Effector memory CD4-positive, alpha-beta T cell (primary cell): ENCODE data around the gene FNBP1L.

ENCODE experiments used
- DNase-seq, 3 donors: peaks; one replicate each; pipeline ENCODE4 v3.0.0-alpha.2; 2020
- H3K27ac ChIP-seq: 2 replicates; pipeline ENCODE4 v1.7.0; 2013; ENCODE audit warnings: mild to moderate bottlenecking, low read length, moderate library complexity; ENCODE audit not compliant: insufficient read depth, poor library complexity, severe bottlenecking
- H3K27me3 ChIP-seq: replicated peaks from 2 replicates; pipeline ENCODE4 v1.7.0; 2013; ENCODE audit warnings: mild to moderate bottlenecking, low read length; ENCODE audit not compliant: insufficient read depth, control insufficient read depth, poor library complexity, severe bottlenecking
- H3K36me3 ChIP-seq: 2 replicates; pipeline ENCODE4 v1.7.0; 2013; ENCODE audit warnings: mild to moderate bottlenecking, low read length, moderate library complexity; ENCODE audit not compliant: control insufficient read depth, insufficient read depth
- H3K4me1 ChIP-seq: 2 replicates; pipeline ENCODE4 v1.7.0; 2013; ENCODE audit warnings: low read length, mild to moderate bottlenecking; ENCODE audit not compliant: control insufficient read depth, insufficient read depth, poor library complexity, severe bottlenecking
- H3K4me3 ChIP-seq: 2 replicates; pipeline ENCODE4 v1.7.0; 2013; ENCODE audit warnings: low read length, low read depth, mild to moderate bottlenecking; ENCODE audit not compliant: insufficient read depth, poor library complexity, severe bottlenecking
- H3K9me3 ChIP-seq: 2 replicates; pipeline ENCODE4 v1.7.0; 2013; ENCODE audit warnings: mild to moderate bottlenecking, low read length, moderate library complexity; ENCODE audit not compliant: control insufficient read depth

The FNBP1L gene

DNA sequence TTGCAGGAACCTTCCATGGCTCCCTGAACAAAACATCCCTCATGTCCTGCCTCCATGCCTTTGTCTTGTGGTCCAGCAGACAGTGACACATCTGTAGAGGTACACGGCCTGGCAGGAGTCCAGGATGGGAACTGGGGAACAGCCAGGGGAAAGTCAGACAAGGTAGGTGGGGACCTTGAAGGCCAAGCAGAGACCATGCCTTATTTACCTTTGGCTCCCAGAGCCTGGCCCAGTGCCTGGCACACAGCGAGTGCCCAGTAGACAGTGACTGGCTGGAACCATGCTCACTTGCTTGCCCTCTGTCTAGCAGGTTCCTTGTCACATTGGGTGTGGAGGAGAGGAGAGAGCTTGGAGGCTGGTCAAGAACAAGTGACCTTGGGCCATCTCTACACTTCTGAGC is 152.7 kb downstream of the FNBP1L start:
- no peak for DNase-seq
- Histone ChIP-seq H3K9me3 (no peaks in the 10 kb centered on the region), H3K36me3 (no peaks in the 10 kb centered on the region), H3K4me1 (no peaks in the 10 kb centered on the region), H3K27ac (no peak overlapping the region), H3K4me3 (no peak overlapping the region), H3K27me3 (no peaks in the 10 kb centered on the region)

DNA sequence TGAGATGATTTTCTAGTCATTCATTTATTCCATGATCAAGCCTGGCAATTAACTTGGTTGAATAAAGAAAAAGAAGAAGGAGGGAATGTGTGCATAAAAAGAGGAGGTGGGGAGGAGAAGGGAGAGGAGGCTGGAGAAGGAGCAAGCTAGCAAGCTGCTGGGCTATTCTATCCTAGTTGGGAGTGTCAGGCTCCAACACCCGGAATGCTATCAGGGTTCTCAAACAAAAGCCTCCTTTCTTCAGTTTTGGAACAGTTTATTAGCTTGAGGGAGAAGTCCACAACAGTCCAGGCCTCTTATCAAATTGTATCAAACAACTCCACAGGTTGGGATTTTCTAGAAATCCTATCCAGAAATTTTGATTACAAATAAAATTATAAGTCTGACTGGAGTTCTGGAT is 153.8 kb downstream of the FNBP1L start:
- Histone ChIP-seq H3K4me1 (no peaks in the 10 kb centered on the region), H3K9me3 (no peaks in the 10 kb centered on the region), H3K4me3 (no peak overlapping the region), H3K27ac (no peak overlapping the region), H3K27me3 (no peaks in the 10 kb centered on the region), H3K36me3 (no peaks in the 10 kb centered on the region)
- no peak for DNase-seq

- Histone ChIP-seq H3K9me3 (no peaks in the 10 kb centered on the region), H3K27ac (no peak overlapping the region), H3K27me3 (no peaks in the 10 kb centered on the region), H3K36me3 (no peaks in the 10 kb centered on the region), H3K4me1 (no peaks in the 10 kb centered on the region), H3K4me3 (no peak overlapping the region)
- DNase-seq = no peak
These were observed 154.2 kb downstream of the FNBP1L start for GRCh38 chr1:93602101-93602500.

DNA sequence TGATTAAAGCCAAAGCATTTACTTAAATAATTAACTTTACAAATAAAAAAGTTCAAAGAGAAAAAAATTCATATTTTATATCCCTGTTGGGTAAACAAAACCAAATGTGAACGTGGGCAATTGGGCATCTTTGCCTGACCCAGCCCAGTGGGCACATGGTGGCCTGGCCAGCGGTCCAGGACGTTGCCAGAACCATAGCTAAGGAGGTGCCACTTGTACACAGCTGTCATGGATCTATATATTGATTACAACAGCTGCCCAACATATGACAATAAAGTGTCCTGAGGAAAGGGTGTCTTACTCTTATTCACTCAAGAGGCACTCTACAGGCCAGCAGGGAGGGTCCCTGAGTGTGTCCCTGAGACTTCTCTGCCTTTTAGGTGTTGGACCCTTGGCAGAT is 155.2 kb downstream of the FNBP1L start:
- Histone ChIP-seq H3K9me3 (no peaks in the 10 kb centered on the region), H3K4me1 (no peaks in the 10 kb centered on the region), H3K27ac (no peak overlapping the region), H3K27me3 (no peaks in the 10 kb centered on the region), H3K36me3 (no peaks in the 10 kb centered on the region), H3K4me3 (no peak overlapping the region)
- DNase-seq = no peak

DNA sequence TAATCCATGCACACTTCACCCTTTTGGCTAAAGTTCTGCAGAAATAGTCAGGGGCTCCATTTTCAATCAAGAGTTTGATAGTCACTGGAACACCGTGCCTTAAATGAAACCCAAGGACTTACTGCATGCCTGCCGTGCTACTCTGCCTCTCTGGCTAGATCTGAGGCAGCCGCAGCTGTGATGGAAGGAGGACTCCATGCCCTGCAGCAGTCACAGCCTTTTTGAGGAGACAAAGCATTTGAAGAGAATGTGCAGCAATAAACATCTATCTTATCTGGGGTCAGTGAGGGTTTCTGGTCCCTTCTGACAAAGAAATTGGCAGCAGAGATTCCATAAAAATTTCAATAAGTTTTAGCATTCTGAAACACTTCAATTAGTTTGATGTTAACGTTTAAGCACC is 155.7 kb downstream of the FNBP1L start:
- H3K27ac ChIP-seq = no peak overlapping the region
- no peaks in the 10 kb centered on the region for H3K4me1 ChIP-seq
- H3K36me3 ChIP-seq = no peaks in the 10 kb centered on the region
- H3K4me3 ChIP-seq = no peak overlapping the region
- DNase-seq = no peak
- no peaks in the 10 kb centered on the region for H3K27me3 ChIP-seq
- H3K9me3 ChIP-seq = no peaks in the 10 kb centered on the region
